HEK293T (cell line): Measurements from ENCODE around the gene AP2A1.

Source experiments
- CTCF ChIA-PET: fragments of 350-600 bp; formaldehyde crosslinking; extraction: SDS; loops from one replicate; lab custom pipeline; 2021; ENCODE audit warnings: antibody characterized with exemption, inconsistent platforms; lab: Yijun Ruan, JAX
- POLR2A ChIA-PET: fragments of 350-600 bp; formaldehyde crosslinking; extraction: SDS; loops from one replicate; lab custom pipeline; 2020; ENCODE audit warnings: antibody characterized with exemption, inconsistent platforms; lab: Yijun Ruan, JAX
- DNase-seq: peaks from one replicate; pipeline ENCODE4 v3.0.0; 2012; ENCODE audit warnings: mixed read lengths; ENCODE audit errors: extremely low spot score
- ARNT ChIP-seq: fragments of 450-650 bp; IDR thresholded peaks from 2 replicates; pipeline ENCODE4 v1.6.1; 2017; ENCODE audit warnings: mild to moderate bottlenecking
- BHLHE40 ChIP-seq: fragments of 450-650 bp; IDR thresholded peaks from 2 replicates; pipeline ENCODE4 v1.6.1; 2016; ENCODE audit warnings: mild to moderate bottlenecking, moderate library complexity, borderline replicate concordance
- CTBP1 ChIP-seq: fragments of 450-650 bp; IDR thresholded peaks from 2 replicates; pipeline ENCODE4 v1.6.1; 2016; ENCODE audit warnings: borderline replicate concordance
- FOXA1 ChIP-seq: fragments of 450-650 bp; IDR thresholded peaks from 2 replicates; pipeline ENCODE4 v1.6.1; 2016; ENCODE audit warnings: mild to moderate bottlenecking
- FOXK2 ChIP-seq: fragments of 450-650 bp; IDR thresholded peaks from 2 replicates; pipeline ENCODE4 v1.6.1; 2016; ENCODE audit warnings: mild to moderate bottlenecking
- FOXM1 ChIP-seq: fragments of 450-650 bp; IDR thresholded peaks from 2 replicates; pipeline ENCODE4 v1.6.1; 2017; ENCODE audit warnings: mild to moderate bottlenecking, borderline replicate concordance
- HDGF ChIP-seq: fragments of 450-650 bp; IDR thresholded peaks from 2 replicates; pipeline ENCODE4 v1.6.1; 2017; ENCODE audit warnings: antibody characterized with exemption, borderline replicate concordance
- L3MBTL2 ChIP-seq: fragments of 450-650 bp; conservative IDR thresholded peaks from 2 replicates; pipeline ENCODE4 v1.6.1; 2016; ENCODE audit warnings: mild to moderate bottlenecking
- LEF1 ChIP-seq: fragments of 450-650 bp; IDR thresholded peaks from 2 replicates; pipeline ENCODE4 v1.6.1; 2017; ENCODE audit warnings: mild to moderate bottlenecking, borderline replicate concordance
- NFRKB ChIP-seq: fragments of 450-650 bp; IDR thresholded peaks from 2 replicates; pipeline ENCODE4 v1.6.1; 2016; ENCODE audit warnings: mild to moderate bottlenecking, moderate library complexity
- SP1 ChIP-seq: fragments of 450-650 bp; IDR thresholded peaks from 2 replicates; pipeline ENCODE4 v1.6.1; 2017
- TARDBP ChIP-seq: fragments of 450-650 bp; IDR thresholded peaks from 2 replicates; pipeline ENCODE4 v1.6.1; 2016
- ZNF384 ChIP-seq: fragments of 450-650 bp; IDR thresholded peaks from 2 replicates; pipeline ENCODE4 v1.6.1; 2016
- TF ChIP-seq, protein P1 (sequence below): fragments of 450-650 bp; IDR thresholded peaks from 2 replicates; pipeline ENCODE4 v1.6.1; 2016

The AP2A1 gene

DNA sequence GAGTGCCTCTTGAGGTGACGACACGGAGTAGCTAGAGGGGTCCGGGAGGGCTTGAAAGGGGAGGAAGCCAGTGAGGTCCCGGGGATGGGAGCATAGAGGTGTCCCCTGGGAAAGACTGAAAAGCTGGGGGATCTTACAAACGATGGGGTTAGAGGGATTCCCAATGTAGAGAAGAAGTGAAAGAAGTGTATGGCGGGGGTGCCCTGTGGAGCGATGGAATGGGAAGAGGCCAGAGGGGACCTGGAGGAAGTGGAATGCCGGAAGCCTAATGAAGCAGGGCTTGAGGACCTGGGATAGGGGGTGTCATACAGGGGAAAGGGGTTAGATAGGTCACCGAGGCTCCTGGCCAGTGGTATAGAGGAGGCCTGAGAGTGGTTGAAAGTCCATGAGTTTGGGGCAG lies 580 bp downstream of the AP2A1 start:
- no peak for TF ChIP-seq LEF1
- no peak for TF ChIP-seq ARNT
- TF ChIP-seq, protein P1, sequence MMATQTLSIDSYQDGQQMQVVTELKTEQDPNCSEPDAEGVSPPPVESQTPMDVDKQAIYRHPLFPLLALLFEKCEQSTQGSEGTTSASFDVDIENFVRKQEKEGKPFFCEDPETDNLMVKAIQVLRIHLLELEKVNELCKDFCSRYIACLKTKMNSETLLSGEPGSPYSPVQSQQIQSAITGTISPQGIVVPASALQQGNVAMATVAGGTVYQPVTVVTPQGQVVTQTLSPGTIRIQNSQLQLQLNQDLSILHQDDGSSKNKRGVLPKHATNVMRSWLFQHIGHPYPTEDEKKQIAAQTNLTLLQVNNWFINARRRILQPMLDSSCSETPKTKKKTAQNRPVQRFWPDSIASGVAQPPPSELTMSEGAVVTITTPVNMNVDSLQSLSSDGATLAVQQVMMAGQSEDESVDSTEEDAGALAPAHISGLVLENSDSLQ, result no peak
- TF ChIP-seq CTBP1, result no peak
- no peak for DNase-seq
- CTCF ChIA-PET, result no interaction called here
- POLR2A ChIA-PET, result interaction anchor here (1.1 to 1.9 kb wide), 7 partner anchors 9 to 83 kb away, joined by 3 to 5 read pairs (median 4); partner anchors contain the start of genes FUZ and PTOV1

DNA sequence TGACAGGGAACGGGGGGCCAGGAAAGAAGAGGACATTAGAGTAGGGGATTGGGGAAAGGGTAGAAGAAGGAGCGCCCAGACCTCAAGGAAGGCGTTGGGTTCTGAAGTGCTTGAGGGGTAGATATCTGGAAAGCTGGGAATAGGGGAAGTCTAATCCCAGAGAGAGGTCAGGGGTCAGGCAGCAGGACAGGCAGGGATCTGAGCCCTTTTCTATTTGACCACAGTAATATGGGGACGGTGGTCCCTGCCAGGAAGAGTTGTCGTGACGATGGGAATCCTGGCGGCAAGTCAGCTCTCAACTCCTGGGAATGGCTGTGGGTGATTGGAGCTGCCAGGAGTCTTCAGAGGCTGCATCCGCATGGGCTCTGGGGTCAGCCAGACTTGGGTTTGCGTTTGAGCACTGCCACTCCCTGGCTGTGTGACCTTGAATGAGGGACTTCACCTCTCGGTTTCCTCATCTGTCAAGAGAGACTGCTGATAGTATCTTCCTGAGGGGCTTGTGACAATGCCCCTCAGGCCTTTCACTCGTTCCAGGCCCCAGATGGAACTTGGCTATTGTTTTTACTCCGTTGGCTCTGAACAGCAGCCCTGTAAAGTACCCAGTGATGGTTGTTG lies 1.3 kb downstream of the AP2A1 start:
- CTCF ChIA-PET, result no interaction called here
- POLR2A ChIA-PET, result interaction anchor here (1.1 to 1.9 kb wide), 3 partner anchors 9 to 43 kb away, joined by 3 to 5 read pairs (median 3); no protein-coding TSS in a partner anchor
- TF ChIP-seq TARDBP (no peak), BHLHE40 (no peak), FOXA1 (no peak), LEF1 (no peak), FOXK2 (no peak)
- DNase-seq, result no peak

DNA sequence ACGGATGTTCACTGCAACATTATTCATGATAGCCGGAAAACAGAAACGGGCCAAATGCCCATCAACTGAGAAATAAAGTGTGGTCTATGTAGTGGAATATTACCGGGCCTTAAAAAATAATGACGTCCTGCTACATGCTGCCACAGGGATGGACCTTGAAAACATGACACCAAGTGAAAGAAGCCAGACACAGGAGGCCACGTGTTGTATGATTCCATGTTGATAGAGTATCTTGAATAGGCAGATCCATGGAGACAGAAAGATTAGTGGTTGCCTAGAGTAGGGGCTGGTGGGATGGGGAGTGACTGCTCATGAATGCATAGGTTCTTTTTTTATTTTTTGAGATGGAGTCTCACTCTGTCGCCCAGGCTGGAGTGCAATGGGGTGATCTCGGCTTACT lies 3.7 kb downstream of the AP2A1 start:
- no peak for DNase-seq
- ChIA-PET CTCF (no interaction called here), POLR2A (interaction anchor here (0.6 kb wide), 1 partner anchor 10 kb away, joined by 3 read pairs; no protein-coding TSS in a partner anchor)
- no peak for TF ChIP-seq BHLHE40
- TF ChIP-seq FOXK2, result no peak
- TF ChIP-seq ARNT, result no peak
- TF ChIP-seq, protein P1, result no peak
- TF ChIP-seq SP1, result no peak
- TF ChIP-seq NFRKB, result no peak

DNA sequence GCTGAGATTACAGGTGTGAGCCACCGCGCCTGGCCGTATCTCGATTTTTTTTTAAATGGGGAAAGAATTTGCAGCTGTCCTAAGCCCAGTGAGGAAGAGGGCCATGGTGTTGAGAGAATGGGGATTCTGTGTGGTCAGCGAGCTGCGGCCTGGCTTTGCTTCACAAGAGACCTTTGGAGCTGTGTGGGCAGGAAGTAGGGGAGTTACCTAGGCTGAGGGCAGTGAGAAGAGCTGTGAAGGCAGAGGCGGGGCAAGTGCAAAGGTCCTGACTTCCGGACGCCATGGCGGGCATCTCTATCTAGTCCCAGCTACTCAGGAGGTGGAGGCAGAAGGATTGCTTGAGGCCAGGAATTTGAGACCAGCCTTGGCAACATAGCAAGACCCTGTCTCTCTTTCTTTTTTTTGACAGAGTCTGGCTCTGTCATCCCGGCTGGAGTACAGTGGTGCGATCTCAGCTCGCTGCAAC lies 4.9 kb downstream of the AP2A1 start:
- TF ChIP-seq LEF1 (no peak), CTBP1 (no peak), BHLHE40 (no peak)
- CTCF ChIA-PET, result interaction anchor here (0.6 to 0.7 kb wide), 2 partner anchors 15 to 46 kb away, joined by 3 read pairs; no protein-coding TSS in a partner anchor
- POLR2A ChIA-PET, result no interaction called here
- no peak for DNase-seq

DNA sequence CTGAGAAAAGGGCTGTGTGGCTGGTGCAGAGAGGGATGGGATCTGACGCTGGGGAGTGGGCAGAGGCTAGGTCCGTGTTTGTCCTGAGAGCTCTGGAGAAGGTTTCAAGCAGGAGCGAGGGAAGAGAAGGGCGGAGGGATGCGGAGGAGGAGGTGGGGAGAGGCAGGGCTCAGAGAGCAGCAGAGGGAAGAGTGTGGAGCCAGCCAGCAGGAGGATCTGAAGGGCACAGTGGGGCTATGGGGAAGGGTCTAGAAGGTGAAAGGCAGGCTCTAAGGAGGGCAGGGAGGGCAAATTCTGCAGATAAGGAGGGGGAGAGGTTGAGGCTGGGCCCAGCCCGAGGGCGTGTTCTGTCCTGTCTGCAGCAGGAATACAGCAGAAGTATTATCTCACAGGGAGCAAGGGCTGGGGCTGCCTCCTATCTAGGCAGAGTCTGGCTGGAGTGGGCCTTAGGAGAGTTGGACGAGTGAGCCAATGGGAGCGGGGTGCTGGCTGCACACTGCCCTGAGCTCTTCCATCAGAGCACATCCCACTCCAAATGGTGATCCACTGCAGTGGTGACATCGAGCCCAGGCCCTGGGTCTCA lies 6.1 kb downstream of the AP2A1 start:
- TF ChIP-seq ZNF384 (no peak), ARNT (no peak), SP1 (no peak), HDGF (no peak), L3MBTL2 (no peak)
- POLR2A ChIA-PET, result interaction anchor here (0.6 kb wide), 1 partner anchor 13 kb away, joined by 3 read pairs; no protein-coding TSS in a partner anchor
- DNase-seq, result no peak
- CTCF ChIA-PET, result interaction anchor here (1.4 kb wide), 1 partner anchor 28 kb away, joined by 4 read pairs; no protein-coding TSS in a partner anchor

DNA sequence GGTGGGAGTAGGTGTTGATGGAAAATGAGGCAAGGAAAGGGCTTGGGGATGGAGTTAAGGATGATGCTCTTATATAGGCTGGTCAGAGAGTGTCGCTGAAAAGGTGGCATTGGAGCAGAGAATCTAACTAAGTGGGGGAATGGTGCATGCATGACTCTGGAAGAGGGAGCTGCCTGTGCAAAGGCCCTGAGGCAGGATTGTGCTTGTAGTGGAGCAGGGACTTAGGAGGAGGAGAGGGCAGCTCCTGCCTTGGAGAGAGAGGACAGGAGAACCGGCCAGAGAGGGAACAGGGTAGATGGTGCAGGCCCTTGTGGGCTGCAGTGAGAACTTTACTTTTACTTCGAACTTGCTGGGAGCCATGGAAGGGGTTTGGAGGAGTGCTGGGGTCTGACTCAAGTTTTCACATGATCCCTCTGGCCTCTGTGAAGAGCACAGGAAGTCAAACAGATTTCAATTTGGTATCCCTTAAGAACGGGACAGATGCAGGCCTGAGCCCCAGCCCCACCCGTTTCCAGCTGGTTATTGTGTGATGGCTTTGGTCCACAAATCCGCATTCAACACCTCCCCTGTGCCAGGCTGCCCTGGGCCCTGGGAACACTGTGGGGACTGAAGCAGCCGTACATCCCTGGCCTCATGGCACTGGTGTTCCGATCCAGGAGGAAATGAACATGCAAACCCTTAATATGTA lies 7.0 kb downstream of the AP2A1 start:
- ChIA-PET POLR2A (interaction anchor here (0.6 to 0.8 kb wide), 2 partner anchors 12 to 14 kb away, joined by 3 read pairs; no protein-coding TSS in a partner anchor), CTCF (interaction anchor here (1.4 kb wide), 1 partner anchor 27 kb away, joined by 4 read pairs; no protein-coding TSS in a partner anchor)
- no peak for DNase-seq
- TF ChIP-seq SP1, result no peak
- TF ChIP-seq FOXM1, result no peak
- TF ChIP-seq, protein P1, result no peak

DNA sequence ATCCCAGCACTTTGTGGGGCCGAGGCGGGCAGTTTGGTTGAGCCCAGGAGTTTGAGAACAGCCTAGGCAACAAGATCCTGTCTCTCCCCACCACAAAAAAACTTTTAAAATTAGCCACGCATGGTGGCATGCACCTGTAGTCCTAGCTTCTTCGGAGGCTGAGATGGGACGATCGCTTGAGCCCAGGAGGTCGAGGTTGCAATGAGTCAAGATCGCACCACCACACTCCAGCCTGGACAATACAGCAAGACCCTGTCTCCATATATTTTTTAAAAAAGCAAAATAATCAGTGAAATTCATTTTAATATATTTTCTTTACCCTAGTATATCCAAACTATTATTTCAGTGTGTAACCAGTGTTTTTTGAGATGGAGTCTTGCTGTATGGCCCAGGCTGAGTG lies 8.2 kb downstream of the AP2A1 start:
- no peak for DNase-seq
- ChIA-PET POLR2A (no interaction called here), CTCF (no interaction called here)
- TF ChIP-seq, protein P1, result no peak
- TF ChIP-seq BHLHE40 (no peak), HDGF (no peak), FOXK2 (no peak), LEF1 (no peak)
